Measurements from ENCODE around the gene KCNG4.

- TF ChIP-seq, protein P1, sequence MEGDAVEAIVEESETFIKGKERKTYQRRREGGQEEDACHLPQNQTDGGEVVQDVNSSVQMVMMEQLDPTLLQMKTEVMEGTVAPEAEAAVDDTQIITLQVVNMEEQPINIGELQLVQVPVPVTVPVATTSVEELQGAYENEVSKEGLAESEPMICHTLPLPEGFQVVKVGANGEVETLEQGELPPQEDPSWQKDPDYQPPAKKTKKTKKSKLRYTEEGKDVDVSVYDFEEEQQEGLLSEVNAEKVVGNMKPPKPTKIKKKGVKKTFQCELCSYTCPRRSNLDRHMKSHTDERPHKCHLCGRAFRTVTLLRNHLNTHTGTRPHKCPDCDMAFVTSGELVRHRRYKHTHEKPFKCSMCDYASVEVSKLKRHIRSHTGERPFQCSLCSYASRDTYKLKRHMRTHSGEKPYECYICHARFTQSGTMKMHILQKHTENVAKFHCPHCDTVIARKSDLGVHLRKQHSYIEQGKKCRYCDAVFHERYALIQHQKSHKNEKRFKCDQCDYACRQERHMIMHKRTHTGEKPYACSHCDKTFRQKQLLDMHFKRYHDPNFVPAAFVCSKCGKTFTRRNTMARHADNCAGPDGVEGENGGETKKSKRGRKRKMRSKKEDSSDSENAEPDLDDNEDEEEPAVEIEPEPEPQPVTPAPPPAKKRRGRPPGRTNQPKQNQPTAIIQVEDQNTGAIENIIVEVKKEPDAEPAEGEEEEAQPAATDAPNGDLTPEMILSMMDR (conservative IDR thresholded peaks at IDR 0.05; ENCODE audit: low read depth in 2 of 2) = no peak
- TF ChIP-seq, protein P2, sequence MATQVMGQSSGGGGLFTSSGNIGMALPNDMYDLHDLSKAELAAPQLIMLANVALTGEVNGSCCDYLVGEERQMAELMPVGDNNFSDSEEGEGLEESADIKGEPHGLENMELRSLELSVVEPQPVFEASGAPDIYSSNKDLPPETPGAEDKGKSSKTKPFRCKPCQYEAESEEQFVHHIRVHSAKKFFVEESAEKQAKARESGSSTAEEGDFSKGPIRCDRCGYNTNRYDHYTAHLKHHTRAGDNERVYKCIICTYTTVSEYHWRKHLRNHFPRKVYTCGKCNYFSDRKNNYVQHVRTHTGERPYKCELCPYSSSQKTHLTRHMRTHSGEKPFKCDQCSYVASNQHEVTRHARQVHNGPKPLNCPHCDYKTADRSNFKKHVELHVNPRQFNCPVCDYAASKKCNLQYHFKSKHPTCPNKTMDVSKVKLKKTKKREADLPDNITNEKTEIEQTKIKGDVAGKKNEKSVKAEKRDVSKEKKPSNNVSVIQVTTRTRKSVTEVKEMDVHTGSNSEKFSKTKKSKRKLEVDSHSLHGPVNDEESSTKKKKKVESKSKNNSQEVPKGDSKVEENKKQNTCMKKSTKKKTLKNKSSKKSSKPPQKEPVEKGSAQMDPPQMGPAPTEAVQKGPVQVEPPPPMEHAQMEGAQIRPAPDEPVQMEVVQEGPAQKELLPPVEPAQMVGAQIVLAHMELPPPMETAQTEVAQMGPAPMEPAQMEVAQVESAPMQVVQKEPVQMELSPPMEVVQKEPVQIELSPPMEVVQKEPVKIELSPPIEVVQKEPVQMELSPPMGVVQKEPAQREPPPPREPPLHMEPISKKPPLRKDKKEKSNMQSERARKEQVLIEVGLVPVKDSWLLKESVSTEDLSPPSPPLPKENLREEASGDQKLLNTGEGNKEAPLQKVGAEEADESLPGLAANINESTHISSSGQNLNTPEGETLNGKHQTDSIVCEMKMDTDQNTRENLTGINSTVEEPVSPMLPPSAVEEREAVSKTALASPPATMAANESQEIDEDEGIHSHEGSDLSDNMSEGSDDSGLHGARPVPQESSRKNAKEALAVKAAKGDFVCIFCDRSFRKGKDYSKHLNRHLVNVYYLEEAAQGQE (IDR thresholded peaks at IDR 0.05; ENCODE audit: unreplicated experiment) = no peak
- TF ChIP-seq JUNB (IDR thresholded peaks at IDR 0.05; ENCODE audit: unreplicated experiment) = no peak
Observed at GRCh38 chr16:84197466-84198128, 42.2 kb downstream of the KCNG4 start.

Data from GM23338 (cell line).